ENCODE data around the gene MALAT1.

Gene MALAT1

GRCh38 chr11:65554842-65555430 is 56.1 kb downstream of the MALAT1 start:
- DNase-seq (ENCODE audit: low read depth in 1 of 2, low spot score in 1 of 2), result no peak

GRCh38 chr11:65555693-65556231 is 56.9 kb downstream of the MALAT1 start:
- no peak for DNase-seq (ENCODE audit: low read depth in 1 of 2, low spot score in 1 of 2)
